NB4 (cell line): ENCODE data around the gene COX4I1.

ENCODE experiments used
- CTCF ChIP-seq: IDR thresholded peaks from one replicate; pipeline ENCODE4 v1.5.1; 2012; ENCODE audit warnings: low read depth, low read length
- POLR2A ChIP-seq: IDR thresholded peaks from 2 replicates; pipeline ENCODE4 v1.6.1; 2011; ENCODE audit warnings: mild to moderate bottlenecking; ENCODE audit not compliant: insufficient read length; ENCODE audit errors: extremely low read depth
- TF ChIP-seq, protein P1 (sequence below): IDR thresholded peaks from 2 replicates; pipeline ENCODE4 v1.6.1; 2011; ENCODE audit warnings: low read depth, low read length

GRCh38 chr16:85838381-85838780 lies 38.9 kb downstream of the COX4I1 start:
- TF ChIP-seq, protein P1, sequence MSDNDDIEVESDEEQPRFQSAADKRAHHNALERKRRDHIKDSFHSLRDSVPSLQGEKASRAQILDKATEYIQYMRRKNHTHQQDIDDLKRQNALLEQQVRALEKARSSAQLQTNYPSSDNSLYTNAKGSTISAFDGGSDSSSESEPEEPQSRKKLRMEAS, result no peak
- TF ChIP-seq CTCF (no peak), POLR2A (no peak)
